Measurements from ENCODE around the gene CFAP99. TPM values are rescaled to one million over a fixed set of nuclear protein-coding genes. Genes with fewer than 3 reads are reported as not detected.

CFAP99 gene
- total RNA-seq, 4 donors from 2014 or later = not detected

DNA sequence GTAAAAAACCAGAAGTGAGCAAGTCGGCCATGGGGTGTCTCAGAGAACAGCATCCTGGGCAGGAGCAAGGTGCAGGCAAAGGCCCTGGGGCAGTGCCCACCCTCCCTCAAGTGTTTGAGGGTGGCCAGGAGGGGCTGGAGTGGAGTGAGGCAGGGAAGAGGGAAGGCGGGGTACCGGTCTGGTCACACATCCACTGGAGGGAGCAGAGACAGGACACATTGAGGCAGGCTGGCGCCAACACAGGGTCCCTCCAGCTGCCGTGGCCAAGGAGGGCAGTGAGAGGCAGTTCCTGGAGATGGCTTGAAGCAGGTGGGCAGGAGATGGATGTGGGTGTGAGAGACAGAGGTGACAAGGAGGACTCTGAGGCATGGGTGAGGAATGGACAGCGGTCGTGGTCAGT is 29.8 kb downstream of the CFAP99 start:
- in situ Hi-C loops (cut with MboI; ENCODE audit: low sequenced_read_pairs in 4 of 4) = loop anchor here in 2 of 4 donors (10.0 kb wide), 2 partner anchors 224 to 234 kb away; no protein-coding TSS in a partner anchor

DNA sequence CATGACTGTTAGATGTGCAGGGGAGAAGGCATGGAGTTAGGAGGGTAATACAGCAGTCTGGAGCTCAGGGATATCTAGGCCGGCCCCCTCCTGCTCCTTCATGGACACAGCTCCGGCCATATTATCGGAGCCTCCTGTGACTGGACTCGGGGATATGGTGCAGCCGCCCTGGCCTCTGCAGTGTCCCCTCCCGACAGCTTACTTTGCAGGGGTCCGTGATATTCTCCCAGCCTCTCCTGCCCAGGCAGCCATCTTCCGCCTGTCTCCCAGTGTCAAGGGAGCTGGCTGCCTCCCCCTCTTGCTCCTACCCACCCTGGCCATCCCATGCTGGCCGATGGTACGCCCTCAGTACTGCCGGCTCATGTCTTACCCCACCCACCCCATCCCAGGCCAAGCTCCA is 30.3 kb downstream of the CFAP99 start:
- Histone ChIP-seq H3K27ac (no peak overlapping the region), H3K27me3 (no peaks in the 10 kb centered on the region), H3K36me3 (no peaks in the 10 kb centered on the region), H3K4me3 (no peak overlapping the region), H3K9me3 (no peaks in the 10 kb centered on the region), H3K4me1 (no peaks in the 10 kb centered on the region)
- no peak for ATAC-seq
- intact Hi-C loops (cut with DNase I; ENCODE audit: low total_unique reads) (no loop called here), in situ Hi-C loops (cut with MboI; ENCODE audit: low sequenced_read_pairs in 4 of 4) (loop anchor here in 2 of 4 donors (10.0 kb wide), 2 partner anchors 224 to 234 kb away; no protein-coding TSS in a partner anchor)
- DNase-seq = no peak
- TF ChIP-seq POLR2A (IDR thresholded peaks at IDR 0.05) = no peak
- TF ChIP-seq, protein P1, sequence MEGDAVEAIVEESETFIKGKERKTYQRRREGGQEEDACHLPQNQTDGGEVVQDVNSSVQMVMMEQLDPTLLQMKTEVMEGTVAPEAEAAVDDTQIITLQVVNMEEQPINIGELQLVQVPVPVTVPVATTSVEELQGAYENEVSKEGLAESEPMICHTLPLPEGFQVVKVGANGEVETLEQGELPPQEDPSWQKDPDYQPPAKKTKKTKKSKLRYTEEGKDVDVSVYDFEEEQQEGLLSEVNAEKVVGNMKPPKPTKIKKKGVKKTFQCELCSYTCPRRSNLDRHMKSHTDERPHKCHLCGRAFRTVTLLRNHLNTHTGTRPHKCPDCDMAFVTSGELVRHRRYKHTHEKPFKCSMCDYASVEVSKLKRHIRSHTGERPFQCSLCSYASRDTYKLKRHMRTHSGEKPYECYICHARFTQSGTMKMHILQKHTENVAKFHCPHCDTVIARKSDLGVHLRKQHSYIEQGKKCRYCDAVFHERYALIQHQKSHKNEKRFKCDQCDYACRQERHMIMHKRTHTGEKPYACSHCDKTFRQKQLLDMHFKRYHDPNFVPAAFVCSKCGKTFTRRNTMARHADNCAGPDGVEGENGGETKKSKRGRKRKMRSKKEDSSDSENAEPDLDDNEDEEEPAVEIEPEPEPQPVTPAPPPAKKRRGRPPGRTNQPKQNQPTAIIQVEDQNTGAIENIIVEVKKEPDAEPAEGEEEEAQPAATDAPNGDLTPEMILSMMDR (IDR thresholded peaks at IDR 0.05 in 4 of 5, conservative IDR thresholded peaks at IDR 0.05 in 1 of 5) = no peak

More for the DNA sequence above, 29.8 kb downstream of the CFAP99 start:
- Histone ChIP-seq H3K4me3 (no peak overlapping the region), H3K4me1 (no peaks in the 10 kb centered on the region), H3K9me3 (no peaks in the 10 kb centered on the region), H3K36me3 (no peaks in the 10 kb centered on the region), H3K27me3 (no peaks in the 10 kb centered on the region), H3K27ac (no peak overlapping the region)
- no peak for ATAC-seq
- intact Hi-C loops (cut with DNase I; ENCODE audit: low total_unique reads) = no loop called here
- no peak for DNase-seq
- TF ChIP-seq, protein P1 (IDR thresholded peaks at IDR 0.05 in 4 of 5, conservative IDR thresholded peaks at IDR 0.05 in 1 of 5) = no peak
- no peak for TF ChIP-seq POLR2A (IDR thresholded peaks at IDR 0.05)

DNA sequence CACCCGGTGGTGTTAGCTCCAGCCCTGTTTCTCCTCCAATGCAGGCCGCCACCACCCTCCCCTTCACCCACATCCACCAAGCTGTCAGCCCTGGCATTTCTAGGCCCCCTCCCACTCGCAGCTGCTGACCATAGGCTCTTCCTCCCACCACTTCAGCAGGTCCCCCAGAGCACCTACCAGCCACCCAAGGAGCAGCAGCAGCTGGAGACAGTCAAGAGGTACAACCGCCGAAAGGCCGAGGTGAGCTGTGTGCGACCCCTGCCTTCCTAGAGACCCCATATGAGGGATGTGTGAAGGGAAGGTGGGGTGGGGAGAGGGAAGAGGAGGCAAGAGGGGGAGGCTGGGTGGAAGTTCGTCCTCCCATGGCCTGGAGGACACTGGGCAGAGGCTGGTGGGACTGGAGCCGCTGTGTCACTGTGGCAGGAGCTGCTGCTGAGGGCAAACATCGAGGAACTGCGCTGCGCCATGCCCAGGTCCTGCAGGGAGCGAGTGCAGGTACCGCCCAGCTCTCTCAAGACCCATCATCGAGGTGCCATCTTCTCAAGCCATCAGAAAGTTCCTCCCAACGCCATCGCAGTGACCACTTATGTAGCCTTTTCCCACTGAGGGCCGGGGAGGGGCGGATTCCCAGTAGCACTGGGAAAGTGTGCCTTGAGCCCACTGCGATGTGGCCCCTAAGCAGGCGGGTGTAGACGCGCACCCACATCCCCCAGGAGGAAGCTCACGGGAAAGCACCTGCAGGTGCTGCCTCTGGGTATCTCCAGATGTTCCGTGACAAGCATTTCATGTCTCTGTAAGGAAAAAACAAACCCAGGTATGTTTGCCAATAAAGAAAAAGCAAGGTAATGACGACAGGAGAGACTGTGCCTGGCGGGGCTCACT is 31.0 kb downstream of the CFAP99 start:
- Histone ChIP-seq H3K4me3 (no peak overlapping the region), H3K9me3 (no peaks in the 10 kb centered on the region), H3K27me3 (no peaks in the 10 kb centered on the region), H3K27ac (no peak overlapping the region), H3K36me3 (no peaks in the 10 kb centered on the region), H3K4me1 (no peaks in the 10 kb centered on the region)
- ATAC-seq (no peak), DNase-seq (no peak)
- intact Hi-C loops (cut with DNase I; ENCODE audit: low total_unique reads) = no loop called here
- in situ Hi-C loops (cut with MboI; ENCODE audit: low sequenced_read_pairs in 4 of 4) = loop anchor here in 3 of 4 donors (10.0 to 25.0 kb wide), 3 partner anchors 225 to 237 kb away; no protein-coding TSS in a partner anchor
- no peak for TF ChIP-seq POLR2A (IDR thresholded peaks at IDR 0.05)
- TF ChIP-seq, protein P1 (IDR thresholded peaks at IDR 0.05 in 4 of 5, conservative IDR thresholded peaks at IDR 0.05 in 1 of 5) = no peak

DNA sequence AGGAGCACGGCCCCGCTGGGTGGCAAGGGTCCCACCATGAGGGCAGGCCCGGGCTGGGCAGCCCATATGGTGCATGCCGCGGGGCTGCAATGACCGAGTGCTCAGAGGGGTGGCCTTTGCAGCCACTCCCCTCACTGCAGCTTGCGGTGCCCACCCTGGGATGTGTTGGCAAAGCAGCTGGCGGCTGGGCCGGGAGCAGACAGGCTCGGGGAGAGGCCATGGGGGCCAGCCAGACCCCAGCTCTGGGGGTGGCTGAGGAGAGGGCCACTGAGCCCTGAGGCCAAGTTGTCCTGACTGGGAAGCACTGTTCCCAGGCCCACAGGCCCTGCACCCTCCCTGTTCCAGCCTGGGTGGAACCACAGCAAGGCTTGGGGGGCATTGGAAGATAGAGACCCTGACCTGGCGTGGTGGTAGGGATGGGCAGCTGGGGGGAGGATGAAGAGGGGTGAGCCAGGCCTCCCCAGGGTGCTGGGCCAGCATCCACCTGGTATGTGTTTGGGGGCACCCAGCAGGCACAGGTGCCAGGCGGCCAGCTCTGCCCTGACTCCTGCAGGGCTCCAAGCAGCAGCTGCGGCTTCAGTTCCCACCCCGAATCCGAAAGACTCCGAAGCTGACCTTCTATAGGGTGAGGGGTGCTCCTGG is 31.8 kb downstream of the CFAP99 start:
- no peak for DNase-seq
- no peak overlapping the region for H3K27ac ChIP-seq
- no peaks in the 10 kb centered on the region for H3K9me3 ChIP-seq
- no peak for ATAC-seq
- TF ChIP-seq POLR2A (IDR thresholded peaks at IDR 0.05) = no peak
- TF ChIP-seq, protein P1 (IDR thresholded peaks at IDR 0.05 in 4 of 5, conservative IDR thresholded peaks at IDR 0.05 in 1 of 5) = no peak
- H3K36me3 ChIP-seq = no peaks in the 10 kb centered on the region
- H3K27me3 ChIP-seq = no peaks in the 10 kb centered on the region
- H3K4me1 ChIP-seq = no peaks in the 10 kb centered on the region
- in situ Hi-C loops (cut with MboI; ENCODE audit: low sequenced_read_pairs in 4 of 4) = loop anchor here in 1 of 4 donors (25.0 kb wide), 1 partner anchor 238 kb away; no protein-coding TSS in a partner anchor
- no peak overlapping the region for H3K4me3 ChIP-seq
- intact Hi-C loops (cut with DNase I; ENCODE audit: low total_unique reads) = no loop called here
